HL-60/S4 treated with retinoic acid at 250 ng/mL for 4 days and 3 days (cell line): ENCODE data around the gene CCN2.

Experiments used
- in situ Hi-C: fragments of 300-500 bp; cut with MboI; formaldehyde crosslinking; loops from 2 replicates; pipeline ENCODE4 v1.7.0; 2022; ENCODE audit warnings: low sequenced_read_pairs

The CCN2 gene

DNA sequence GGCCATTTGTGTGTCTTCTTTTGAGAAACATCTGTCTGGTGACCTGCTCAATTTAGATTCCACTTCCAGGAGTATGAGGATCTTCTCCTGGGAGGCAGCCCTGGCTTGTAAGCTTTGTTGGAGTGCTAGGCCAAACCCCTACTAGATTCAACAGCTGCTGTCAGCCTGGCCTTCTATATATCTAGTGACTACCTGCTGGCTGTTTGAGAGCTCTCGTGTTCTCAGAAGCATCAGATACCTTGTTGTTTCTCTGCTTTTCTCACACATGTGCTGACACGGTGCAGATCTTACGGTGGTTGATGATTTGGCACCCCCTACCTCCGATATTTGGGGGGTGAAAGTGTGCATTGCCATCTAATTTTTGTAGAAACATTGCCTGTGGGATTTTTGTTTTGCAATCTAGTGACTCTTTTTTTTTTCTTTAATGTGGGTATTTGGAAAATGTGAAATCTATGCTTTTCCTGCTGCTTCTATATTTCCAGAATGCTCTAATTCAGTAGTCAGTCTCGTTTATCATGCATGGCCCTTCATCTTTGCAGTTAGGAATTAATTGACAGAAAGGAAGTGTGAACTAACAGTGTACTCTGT, 4.7 kb downstream of the CCN2 start:
- in situ Hi-C loops, result no loop called here

DNA sequence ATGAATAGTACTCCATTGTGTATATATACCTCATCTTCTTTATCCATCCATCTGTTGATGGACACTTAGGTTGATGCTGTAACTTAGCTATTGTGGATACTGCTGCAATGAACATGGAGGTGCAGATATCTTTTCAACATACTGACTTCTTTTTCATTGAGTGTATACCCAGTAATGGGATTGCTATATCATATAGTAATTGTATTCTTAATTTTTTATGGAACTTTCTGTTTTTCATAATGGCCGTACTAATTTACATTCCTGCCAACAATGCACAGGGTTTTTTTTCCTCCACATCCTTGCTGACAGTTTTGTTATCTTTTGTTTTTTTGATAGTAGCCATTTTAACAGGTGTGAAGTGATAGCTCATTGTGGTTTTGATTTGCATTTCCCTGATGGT, 5.2 kb downstream of the CCN2 start:
- in situ Hi-C loops, result no loop called here

DNA sequence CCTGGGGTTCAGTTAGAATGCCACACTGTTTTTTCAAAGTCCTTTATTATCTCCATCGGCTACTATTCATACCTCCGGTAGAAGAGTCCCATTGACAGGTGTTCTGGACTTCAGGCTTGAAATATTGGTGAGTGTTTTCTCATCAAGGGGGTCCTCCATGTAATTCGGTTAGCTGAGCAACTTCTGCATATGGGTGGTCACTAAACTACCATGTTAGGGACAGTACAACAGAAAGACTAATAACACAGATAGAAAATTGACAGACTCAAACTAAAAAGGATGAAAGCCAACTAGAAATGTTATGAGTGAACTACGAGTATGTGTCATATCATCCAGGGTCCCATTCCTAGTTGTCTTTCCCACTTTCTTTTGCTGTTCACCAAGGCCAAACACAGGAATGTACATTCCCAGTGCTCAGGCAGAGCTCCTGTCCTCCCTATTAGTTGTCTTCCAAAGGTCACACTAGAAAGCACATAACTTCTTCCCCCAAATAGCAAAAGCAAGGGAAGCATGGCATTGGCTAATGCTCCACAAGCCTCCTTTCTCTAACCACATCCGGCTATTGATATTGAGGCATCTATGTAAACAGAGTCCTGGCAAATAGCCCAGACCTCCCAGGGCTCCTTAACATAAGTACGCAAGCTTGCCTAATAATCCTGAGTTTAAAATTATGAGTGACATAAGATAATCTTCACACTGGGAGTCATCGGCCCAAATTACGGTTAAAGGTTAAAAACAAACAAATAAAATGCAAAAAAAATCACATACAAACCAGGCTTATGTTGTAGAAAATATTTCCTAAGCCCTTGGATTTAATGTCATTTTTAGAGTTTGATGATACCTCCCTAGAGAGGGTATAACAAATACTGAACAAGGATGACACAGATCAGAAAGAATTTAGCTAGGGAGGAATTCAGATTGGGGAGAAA, 13.2 kb downstream of the CCN2 start:
- in situ Hi-C loops, result no loop called here

DNA sequence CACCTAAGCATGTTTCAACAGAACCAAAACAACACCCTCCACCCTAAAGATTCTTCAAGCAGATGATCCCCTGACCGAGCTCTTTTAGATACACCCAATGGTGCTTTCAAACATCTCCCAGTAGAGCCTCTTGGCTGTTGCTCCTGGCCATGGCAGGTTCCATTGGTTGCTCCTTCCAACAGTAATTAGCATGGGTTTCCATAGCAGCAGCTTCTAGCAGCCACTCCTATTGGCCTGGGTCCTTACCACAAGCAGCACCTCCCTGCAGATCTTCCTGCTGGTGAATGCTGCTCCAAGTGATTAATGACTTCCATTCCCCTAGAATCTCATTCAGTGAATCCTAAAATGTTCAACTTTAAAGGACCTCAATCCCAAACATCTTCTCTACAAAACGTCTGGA, 13.9 kb downstream of the CCN2 start:
- in situ Hi-C loops, result no loop called here

DNA sequence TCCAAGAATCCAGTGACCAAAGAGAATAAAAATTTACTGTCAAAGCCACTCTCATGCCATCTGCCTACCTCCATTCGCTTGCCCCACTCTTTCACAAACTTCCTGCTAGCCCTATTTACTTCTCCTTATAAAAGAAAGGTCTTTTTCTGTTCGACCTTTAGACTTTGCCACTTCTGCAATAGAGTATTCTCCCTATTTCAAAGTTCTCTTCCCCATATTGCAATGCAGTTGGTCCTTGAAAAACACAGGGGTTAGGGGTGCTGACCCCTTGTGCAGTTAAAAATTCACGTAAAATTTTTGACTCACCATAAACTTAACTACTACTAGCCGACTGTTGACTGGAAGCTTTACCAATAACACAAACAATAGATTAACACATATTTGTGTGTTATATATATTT, 15.0 kb downstream of the CCN2 start:
- in situ Hi-C loops, result no loop called here

DNA sequence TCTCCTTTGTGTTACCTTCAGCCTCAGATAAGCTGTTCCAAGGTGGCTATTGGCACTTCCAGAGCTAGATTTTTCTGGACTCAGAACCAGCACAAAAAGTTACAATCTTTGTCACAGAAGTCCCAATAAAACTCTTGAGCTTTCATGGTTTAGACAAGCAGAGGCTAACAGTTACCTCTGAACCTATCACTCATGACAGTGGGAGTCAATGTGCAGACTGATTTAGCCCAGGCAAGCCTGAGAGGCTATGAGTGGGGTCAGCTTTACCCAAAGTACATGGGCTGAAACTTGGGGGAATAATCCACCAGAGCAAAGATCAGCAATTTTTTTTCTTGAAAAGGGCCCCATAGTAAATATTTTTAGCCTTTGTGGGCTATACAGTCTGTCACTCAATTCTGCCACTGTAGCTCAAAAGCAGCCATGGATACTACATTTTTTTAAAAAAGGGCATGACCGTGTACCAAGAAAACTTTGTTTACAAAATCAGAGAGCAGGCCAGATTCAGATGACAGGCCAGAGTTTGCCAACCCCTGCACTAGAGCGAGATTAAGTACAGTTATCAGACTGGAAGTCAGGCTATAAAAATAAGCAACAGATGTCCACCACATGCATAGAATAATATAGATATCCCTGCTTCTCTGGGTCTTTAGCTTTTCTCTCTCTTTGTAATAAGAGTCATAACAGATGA, 20.0 kb downstream of the CCN2 start:
- in situ Hi-C loops, result no loop called here

DNA sequence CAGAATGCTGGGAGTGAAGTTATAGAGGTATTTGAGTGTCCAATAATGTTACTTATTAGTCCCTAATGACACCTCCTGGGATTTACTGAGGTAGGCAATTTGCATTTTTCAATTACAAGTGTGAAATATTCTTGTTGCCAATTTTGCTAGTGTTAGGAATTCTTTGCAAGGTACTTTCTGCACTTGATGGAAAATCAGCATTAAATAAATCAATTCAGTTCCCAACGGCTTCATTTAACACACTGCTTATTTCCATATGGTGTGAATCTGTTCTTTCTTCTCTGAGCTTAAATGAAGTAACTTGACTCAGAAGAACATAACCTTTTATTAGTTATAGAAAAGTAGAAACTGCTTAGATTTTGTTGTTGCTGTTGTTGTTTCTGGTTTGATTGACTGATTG, 21.2 kb downstream of the CCN2 start:
- in situ Hi-C loops, result no loop called here

DNA sequence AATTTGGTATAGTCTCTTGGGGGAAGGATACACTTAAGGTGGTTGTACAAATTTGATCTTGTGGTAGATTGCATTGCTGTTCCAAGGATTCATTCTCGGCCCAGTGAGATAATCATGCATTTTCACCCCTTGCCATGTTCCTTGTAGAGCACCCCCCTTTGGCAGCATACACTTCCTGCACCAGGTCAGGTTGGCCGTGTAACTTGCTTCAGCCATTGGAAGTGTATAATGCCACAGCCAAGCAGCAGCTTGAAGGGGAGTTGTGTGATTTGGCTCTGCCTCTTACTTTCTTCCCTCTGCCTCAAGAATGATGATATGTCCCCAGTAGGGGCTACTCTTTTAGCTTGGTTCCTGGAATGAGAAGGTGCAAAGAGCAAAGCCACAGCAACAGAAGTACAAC, 21.9 kb downstream of the CCN2 start:
- in situ Hi-C loops, result no loop called here

DNA sequence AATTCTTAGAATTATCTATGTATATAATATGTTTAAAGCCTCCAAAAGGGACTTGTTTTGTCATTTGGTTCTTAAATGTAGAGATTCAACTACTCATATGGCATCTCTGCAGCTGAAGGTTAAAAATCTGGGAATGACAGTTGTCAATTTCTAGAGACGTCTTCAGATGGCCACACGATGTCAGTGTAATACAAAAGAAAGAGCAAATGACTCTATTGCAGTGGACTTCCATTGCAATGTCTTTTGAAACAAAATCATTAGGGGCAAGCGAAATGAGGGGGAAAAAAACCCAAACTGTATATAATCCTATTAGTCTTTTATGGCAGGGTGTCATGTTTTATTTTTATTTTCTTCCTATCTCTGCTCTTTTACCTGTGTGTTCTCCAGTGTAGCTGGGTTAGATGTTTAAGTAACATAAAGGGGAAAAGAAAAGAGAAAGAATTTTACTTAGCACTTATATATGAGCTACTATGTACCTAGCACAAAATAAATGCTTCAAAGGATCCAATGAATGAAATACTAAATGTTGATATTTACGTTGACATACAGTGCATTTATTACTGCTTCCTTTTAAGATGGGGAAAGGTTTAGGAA, 26.2 kb downstream of the CCN2 start:
- in situ Hi-C loops, result loop anchor here (25.0 kb wide), 1 partner anchor 287 kb away; no protein-coding TSS in a partner anchor

DNA sequence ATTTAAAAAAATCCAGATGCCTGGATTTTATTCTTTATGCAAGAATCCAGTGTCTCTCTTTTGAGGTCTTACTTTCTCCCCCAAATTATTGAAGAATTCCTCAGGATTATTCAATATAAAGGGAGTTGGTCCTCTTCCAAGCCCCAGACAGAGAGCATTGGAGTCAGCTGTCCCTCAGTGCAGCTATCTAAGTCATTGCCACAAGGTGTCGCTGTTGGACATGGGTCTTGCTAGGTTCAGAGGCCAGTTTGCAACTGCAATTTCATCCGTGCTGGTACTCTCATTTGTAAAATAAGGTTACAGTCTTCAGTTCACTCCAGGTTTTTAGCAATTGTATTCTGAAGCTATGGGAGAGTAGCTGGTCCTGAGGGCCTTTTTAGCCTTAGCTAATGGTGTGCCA, 27.8 kb downstream of the CCN2 start:
- in situ Hi-C loops, result loop anchor here (25.0 kb wide), 1 partner anchor 289 kb away; no protein-coding TSS in a partner anchor

DNA sequence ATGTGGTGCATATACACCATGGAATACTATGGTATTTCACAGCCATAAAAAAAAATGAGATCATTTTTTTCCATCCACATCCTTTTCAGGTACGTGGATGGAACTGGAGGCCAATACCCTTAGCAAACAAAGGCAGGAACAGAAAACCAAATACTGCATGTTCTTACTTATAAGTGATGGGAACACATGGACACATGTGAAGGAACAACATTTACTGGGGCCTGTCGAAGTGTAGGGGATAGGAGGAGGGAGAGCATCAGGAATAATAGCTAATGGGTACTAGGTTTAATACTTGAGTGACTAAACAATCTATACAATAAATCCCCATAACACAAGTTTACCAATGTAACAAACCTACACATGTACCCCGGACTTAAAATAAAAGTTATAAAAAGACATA, 30.5 kb downstream of the CCN2 start:
- in situ Hi-C loops, result loop anchor here (25.0 kb wide), 1 partner anchor 292 kb away; no protein-coding TSS in a partner anchor

DNA sequence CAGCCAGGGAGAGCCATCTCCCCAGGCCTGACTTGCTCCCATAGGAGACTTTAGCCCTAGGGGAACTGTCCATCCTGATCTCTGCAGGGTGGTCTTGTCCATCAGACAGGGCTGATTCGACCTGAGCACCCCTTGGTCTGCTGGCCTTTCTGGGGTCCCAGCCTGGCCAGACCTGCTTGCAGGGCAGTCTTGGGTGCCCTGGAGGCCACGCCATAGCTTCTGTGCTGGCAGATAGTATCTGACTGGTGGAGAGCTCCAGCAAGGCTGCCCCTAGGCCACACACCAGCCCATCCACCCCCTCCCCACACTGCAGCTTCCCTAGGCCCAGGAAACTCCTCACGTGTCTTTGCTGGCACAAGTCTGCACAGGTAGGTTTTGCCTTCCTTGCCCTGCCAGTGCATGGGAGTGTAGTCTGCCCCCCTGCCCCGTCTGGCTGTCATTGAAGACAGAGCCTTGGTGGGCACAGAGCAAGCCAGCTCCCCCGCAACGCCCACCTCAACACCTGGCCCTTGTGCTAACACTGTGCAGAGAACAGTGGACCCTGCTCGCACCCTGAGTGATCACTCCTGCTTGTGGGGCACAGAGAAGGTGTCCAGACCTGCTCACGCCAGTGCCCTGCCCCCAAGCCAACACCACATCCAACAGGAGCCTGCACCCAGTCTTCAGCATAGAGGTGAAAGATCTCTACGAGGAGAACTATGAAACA, 32.4 kb downstream of the CCN2 start:
- in situ Hi-C loops, result loop anchor here (25.0 kb wide), 1 partner anchor 293 kb away; no protein-coding TSS in a partner anchor

DNA sequence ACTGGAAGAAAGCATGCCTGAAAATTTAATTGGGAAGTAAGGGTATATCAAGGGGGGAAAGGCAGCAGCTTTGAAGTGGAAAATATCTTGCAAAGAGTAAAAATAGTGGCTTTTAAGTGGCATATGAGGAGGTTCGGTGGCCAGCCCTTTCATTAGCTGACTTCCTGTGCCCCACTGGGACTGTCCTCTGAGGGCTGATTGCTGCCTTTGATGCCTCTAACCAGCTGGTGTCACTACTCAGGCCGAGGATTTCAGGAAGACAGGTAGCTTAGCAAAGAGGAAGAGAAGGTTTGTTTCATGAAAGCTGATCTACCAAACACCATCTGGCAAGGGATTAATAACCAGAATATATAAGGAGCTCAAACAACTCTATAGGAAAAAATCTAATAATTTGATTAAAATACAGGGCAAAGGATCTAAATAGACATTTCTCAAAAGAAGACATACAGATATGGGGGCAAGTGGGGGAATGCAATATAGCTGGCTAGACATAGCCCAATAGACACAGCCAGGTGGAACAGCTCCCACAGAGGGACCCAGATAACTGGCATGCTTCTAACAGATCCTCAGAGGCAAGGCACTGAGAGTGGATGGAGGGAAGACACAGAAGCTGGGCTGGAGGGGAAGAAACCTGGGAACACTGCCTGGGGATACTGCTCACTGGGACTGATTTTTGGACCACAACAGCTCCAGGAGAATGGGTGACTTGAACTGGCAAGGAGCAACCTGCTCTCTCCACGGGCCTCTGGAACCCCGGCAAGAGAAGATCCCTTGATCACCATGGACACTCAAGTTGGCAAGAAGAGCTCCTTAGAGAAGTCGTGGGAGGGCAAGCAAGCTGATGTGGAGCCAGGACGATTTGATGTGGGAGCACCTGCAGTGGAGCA, 33.2 kb downstream of the CCN2 start:
- in situ Hi-C loops, result loop anchor here (25.0 kb wide), 1 partner anchor 294 kb away; no protein-coding TSS in a partner anchor

DNA sequence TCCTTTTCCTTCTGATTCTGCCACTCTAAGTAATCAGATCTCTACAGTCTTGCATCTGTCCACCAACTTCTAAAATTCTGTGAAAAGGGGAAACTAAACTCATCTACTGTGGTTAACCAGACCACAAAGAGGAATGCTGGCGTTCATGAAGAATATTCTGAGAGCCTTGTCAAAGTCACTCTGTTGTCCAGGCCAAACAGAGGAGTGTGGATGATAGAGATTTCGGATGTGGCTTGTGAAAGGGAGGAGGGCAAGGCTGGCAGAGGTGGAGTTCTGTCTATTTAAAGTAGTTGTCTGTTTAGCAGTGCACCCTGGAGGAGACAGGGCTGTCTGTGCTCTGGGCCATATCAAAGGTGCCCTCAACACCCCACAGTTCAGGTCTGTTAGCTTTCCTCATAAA, 33.9 kb downstream of the CCN2 start:
- in situ Hi-C loops, result loop anchor here (25.0 kb wide), 1 partner anchor 295 kb away; no protein-coding TSS in a partner anchor

DNA sequence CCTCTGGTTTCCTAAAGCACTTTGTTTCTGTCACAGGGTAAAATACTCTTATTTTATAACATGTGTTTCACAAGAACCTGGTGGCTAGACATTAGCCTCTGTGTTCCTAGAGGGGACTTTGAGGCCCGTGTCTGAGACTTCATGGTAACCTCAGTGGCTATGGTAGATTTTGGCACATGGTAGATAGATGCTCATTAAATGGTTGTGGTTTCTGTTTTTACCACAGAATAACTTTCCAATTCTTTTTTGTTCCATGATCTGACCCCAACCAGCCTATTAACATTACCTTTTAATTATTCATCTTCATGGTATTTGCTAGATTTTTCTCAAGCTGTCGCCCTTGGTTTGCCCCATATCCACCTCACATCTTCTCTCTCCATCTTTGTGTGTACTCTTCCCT, 34.3 kb downstream of the CCN2 start:
- in situ Hi-C loops, result loop anchor here (25.0 kb wide), 1 partner anchor 295 kb away; no protein-coding TSS in a partner anchor

DNA sequence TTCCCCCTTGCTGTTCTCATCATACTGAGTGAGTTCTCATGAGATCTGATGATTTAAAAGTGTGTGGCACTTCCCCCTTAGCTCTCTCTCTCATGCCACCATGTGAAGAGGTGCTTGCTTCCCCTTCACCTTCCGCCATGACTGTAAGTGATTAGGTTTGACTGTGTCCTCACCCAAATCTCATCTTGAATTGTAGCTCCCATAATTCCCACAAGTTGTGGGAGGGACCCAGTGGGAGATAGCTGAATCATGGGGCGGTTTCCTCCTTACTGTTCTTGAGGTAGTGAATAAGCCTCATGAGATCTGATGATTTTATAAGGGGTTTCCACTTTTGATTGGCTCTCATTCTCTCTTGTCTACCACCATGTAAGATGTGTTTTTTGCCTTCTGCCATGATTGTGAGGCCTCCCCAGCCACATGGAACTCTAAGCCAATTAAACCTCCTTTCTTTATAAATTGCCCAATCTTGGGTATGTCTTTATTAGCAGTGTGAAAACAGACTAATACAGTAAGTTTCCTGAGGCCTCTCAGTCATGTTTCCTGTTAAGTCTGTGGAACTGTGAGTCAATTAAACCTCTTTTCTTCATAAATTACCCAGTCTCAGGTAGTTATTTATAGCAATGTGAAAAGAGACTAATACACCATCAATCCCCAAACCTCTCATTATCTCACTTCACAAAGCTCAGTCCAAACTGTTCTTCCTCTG, 34.9 kb downstream of the CCN2 start:
- in situ Hi-C loops, result loop anchor here (25.0 kb wide), 1 partner anchor 296 kb away; no protein-coding TSS in a partner anchor

DNA sequence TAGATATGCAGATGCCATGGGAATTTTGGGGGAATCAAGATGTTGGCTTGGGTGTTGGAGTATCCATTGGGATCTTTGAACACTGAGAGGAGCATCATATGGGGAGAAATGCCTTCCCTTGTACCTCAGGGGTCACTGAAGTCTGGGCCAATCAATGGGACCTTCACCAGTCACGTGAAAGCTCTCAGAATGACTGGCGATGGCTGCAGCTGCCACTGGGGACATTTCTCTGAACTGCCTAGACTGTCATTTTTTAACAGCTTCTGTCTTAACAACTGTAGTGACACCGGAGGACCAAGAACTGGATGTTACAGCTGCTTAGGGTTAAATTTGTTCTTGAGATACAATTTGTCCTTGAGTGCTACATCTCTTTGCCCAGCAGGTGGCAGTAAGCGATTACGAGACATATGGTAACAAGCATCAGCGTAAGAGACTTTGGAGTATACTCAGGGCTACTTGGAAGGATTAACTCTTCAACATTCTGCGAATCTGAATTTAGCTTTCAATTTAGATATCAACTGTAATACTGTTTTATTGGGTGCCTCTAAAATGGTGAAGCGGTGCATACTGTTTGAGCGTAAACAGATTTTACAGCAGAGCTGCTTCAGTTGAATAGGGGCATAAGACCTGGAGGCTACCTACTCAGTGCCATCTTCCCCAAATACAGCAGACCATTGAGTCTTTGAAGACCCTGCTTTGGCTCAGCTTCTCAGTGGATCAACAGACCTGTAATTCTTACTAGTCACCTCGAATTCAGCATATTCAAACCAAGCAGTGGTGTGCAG, 36.0 kb downstream of the CCN2 start:
- in situ Hi-C loops, result loop anchor here (25.0 kb wide), 1 partner anchor 297 kb away; no protein-coding TSS in a partner anchor

DNA sequence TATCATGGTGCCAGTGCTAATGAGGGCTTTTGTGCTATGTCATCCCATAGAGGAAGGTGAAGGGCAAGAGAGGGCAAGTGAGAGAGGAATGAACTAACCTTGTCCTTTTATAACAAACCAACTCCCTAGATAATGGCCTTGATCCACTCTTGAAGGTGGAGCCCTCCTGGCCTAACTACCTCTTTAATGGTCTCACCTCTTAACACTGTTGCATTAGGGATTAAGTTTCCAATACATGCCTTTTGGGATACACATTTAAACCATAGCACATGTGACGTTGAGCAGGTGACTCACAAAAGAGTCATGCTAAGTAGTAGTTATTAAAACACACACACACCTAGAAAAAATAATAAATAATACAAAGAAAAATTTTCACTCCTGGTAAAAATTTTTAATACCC, 36.9 kb downstream of the CCN2 start:
- in situ Hi-C loops, result loop anchor here (25.0 kb wide), 1 partner anchor 298 kb away; no protein-coding TSS in a partner anchor
